ENCODE results near the gene SPATA45.

- no peak for TF ChIP-seq CTCF (conservative IDR thresholded peaks at IDR 0.05; ENCODE audit: low read length)
- no peak for TF ChIP-seq EZH2phosphoT487 (IDR thresholded peaks at IDR 0.05; ENCODE audit: borderline replicate concordance)
Observed at GRCh38 chr1:212847549-212847948, at the start of gene SPATA45.

Data from Loucy (cell line).